Measurements from ENCODE around the gene ZPLD1.

The ZPLD1 gene

GRCh38 chr3:102511168-102511567 lies 76.4 kb downstream of the ZPLD1 start:
- no peak for TF ChIP-seq CTCF (IDR thresholded peaks at IDR 0.05; ENCODE audit: control insufficient read depth, extremely low read depth, insufficient read depth)
- peak; percentile 18 for DNase-seq (ENCODE audit: low read depth)
- no peak overlapping the region for H3K4me3 ChIP-seq (ENCODE audit: low read depth, low read length)

GRCh38 chr3:102511639-102512038 lies 76.8 kb downstream of the ZPLD1 start:
- no peak for TF ChIP-seq CTCF (IDR thresholded peaks at IDR 0.05; ENCODE audit: control insufficient read depth, extremely low read depth, insufficient read depth)

GRCh38 chr3:102512734-102513504 lies 78.1 kb downstream of the ZPLD1 start:
- H3K4me3 ChIP-seq (ENCODE audit: low read depth, low read length), result no peak overlapping the region
- TF ChIP-seq CTCF (IDR thresholded peaks at IDR 0.05; ENCODE audit: control insufficient read depth, extremely low read depth, insufficient read depth), result no peak
- DNase-seq (ENCODE audit: low read depth), result no peak

More at GRCh38 chr3:102511639-102512038, 76.8 kb downstream of the ZPLD1 start:
- H3K4me3 ChIP-seq (ENCODE audit: low read depth, low read length), result no peak overlapping the region
- DNase-seq (ENCODE audit: low read depth), result no peak

- H3K4me3 ChIP-seq (ENCODE audit: low read depth, low read length), result no peak overlapping the region
- DNase-seq (ENCODE audit: low read depth), result no peak
- no peak for TF ChIP-seq CTCF (IDR thresholded peaks at IDR 0.05; ENCODE audit: control insufficient read depth, extremely low read depth, insufficient read depth)
Measured at GRCh38 chr3:102514241-102514640, 79.4 kb downstream of the ZPLD1 start.

- no peak for DNase-seq (ENCODE audit: low read depth)
- TF ChIP-seq CTCF (IDR thresholded peaks at IDR 0.05; ENCODE audit: control insufficient read depth, extremely low read depth, insufficient read depth), result no peak
- no peak overlapping the region for H3K4me3 ChIP-seq (ENCODE audit: low read depth, low read length)
Measured at GRCh38 chr3:102521246-102521645, 86.4 kb downstream of the ZPLD1 start.

GRCh38 chr3:102525624-102526023 lies 90.8 kb downstream of the ZPLD1 start:
- no peak for DNase-seq (ENCODE audit: low read depth)
- H3K4me3 ChIP-seq (ENCODE audit: low read depth, low read length), result no peak overlapping the region
- no peak for TF ChIP-seq CTCF (IDR thresholded peaks at IDR 0.05; ENCODE audit: control insufficient read depth, extremely low read depth, insufficient read depth)

GRCh38 chr3:102526865-102527264 lies 92.0 kb downstream of the ZPLD1 start:
- no peak for DNase-seq (ENCODE audit: low read depth)
- no peak for TF ChIP-seq CTCF (IDR thresholded peaks at IDR 0.05; ENCODE audit: control insufficient read depth, extremely low read depth, insufficient read depth)
- no peak overlapping the region for H3K4me3 ChIP-seq (ENCODE audit: low read depth, low read length)
